T-helper 2 cell (primary cell): Measurements from ENCODE around the gene OSGIN1.
A peak's percentile ranks its signal among the peaks of the same experiment; 100 is the strongest.

Experiments used
- DNase-seq, 5 experiments: peaks; one replicate each; pipeline versions ENCODE4 v3.0.0 to v3.0.0-alpha.2; 2012 to 2022

Gene OSGIN1

GRCh38 chr16:84007520-84007919 lies 54.5 kb downstream of the OSGIN1 start:
- DNase-seq, result no peak

- DNase-seq, result no peak
These were observed 54.9 kb downstream of the OSGIN1 start for GRCh38 chr16:84007965-84008364.

- DNase-seq, result no peak
These were observed 56.2 kb downstream of the OSGIN1 start for GRCh38 chr16:84009282-84009681.

- DNase-seq, result peak in 4 of 5 experiments; percentile 17 to 71 (median 40)
These were observed 60.9 kb downstream of the OSGIN1 start for GRCh38 chr16:84013787-84014569.

GRCh38 chr16:84014570-84015327 lies 61.7 kb downstream of the OSGIN1 start:
- no peak for DNase-seq

- no peak for DNase-seq
These were observed 62.4 kb downstream of the OSGIN1 start for GRCh38 chr16:84015399-84015798.
